ENCODE results near the gene PCDHGB3. TPM values are rescaled to one million over a fixed set of nuclear protein-coding genes. Genes with fewer than 3 reads are reported as not detected.
"Not testable (repeated sequence)": the region's sequence is repeated elsewhere in the genome, so short reads cannot be mapped to it uniquely, and the experiment has no call there.

The PCDHGB3 gene
- total and polyA plus RNA-seq, 7 donors, result 0.17 to 2.0 (median 0.92) TPM

GRCh38 chr5:141392429-141393198 lies 22.6 kb downstream of the PCDHGB3 start, which contains the start of gene PCDHGA8:
Gene PCDHGA8, plus strand, starts transcription at chr5:141392633. Its CDS starts 181 bp downstream, at chr5:141392814.
- no peaks in the 10 kb centered on the region for H3K9me3 ChIP-seq

DNA sequence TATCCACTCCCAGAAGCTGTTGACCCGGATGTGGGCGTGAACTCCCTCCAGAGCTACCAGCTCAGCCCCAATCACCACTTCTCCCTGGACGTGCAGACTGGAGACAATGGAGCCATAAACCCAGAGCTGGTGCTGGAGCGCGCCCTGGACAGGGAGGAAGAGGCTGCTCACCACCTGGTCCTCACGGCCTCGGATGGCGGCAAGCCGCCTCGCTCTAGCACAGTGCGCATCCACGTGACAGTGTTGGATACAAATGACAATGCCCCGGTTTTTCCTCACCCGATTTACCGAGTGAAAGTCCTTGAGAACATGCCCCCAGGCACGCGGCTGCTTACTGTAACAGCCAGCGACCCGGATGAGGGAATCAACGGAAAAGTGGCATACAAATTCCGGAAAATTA lies 23.2 kb downstream of the PCDHGB3 start:
- Histone ChIP-seq H3K9me3 (no peaks in the 10 kb centered on the region), H3K4me1 (no peaks in the 10 kb centered on the region), H3K27ac (no peak overlapping the region), H3K27me3 (ENCODE audit: insufficient read depth in 3 of 3, low read length in 2 of 3) (peaks cover 0 to 36% (median 15%) of the 10 kb centered on the region in 3 donors), H3K36me3 (ENCODE audit: insufficient read depth in 1 of 2, low read depth in 1 of 2) (no peaks in the 10 kb centered on the region), H3K4me3 (no peak overlapping the region)
- ATAC-seq, result no peak
- DNase-seq, result no peak
- no peak for TF ChIP-seq CTCF (IDR thresholded peaks at IDR 0.05)
- 40 to 51% (median 41%) methylated on average over 21 of the region's 21 CpGs for WGBS, 3 donors
- intact Hi-C loops (cut with DNase I), result no loop called here

More at GRCh38 chr5:141392429-141393198, 22.6 kb downstream of the PCDHGB3 start, which contains the start of gene PCDHGA8:
- intact Hi-C loops (cut with DNase I), result no loop called here
- TF ChIP-seq CTCF (IDR thresholded peaks at IDR 0.05), result peak; percentile 35
- ATAC-seq, result peak in 3 of 4 donors; percentile 28 to 48 (median 30)
- 33 to 37% (median 33%) methylated on average over 38 of the region's 38 CpGs for WGBS, 3 donors
- DNase-seq, result no peak
- Histone ChIP-seq H3K36me3 (ENCODE audit: insufficient read depth in 1 of 2, low read depth in 1 of 2) (no peaks in the 10 kb centered on the region), H3K27ac (no peak within 1 kb of the TSS), H3K4me1 (no peaks in the 10 kb centered on the region), H3K4me3 (no peak within 1 kb of the TSS), H3K27me3 (ENCODE audit: insufficient read depth in 3 of 3, low read length in 2 of 3) (peaks cover 0 to 37% (median 15%) of the 10 kb centered on the region in 3 donors)

DNA sequence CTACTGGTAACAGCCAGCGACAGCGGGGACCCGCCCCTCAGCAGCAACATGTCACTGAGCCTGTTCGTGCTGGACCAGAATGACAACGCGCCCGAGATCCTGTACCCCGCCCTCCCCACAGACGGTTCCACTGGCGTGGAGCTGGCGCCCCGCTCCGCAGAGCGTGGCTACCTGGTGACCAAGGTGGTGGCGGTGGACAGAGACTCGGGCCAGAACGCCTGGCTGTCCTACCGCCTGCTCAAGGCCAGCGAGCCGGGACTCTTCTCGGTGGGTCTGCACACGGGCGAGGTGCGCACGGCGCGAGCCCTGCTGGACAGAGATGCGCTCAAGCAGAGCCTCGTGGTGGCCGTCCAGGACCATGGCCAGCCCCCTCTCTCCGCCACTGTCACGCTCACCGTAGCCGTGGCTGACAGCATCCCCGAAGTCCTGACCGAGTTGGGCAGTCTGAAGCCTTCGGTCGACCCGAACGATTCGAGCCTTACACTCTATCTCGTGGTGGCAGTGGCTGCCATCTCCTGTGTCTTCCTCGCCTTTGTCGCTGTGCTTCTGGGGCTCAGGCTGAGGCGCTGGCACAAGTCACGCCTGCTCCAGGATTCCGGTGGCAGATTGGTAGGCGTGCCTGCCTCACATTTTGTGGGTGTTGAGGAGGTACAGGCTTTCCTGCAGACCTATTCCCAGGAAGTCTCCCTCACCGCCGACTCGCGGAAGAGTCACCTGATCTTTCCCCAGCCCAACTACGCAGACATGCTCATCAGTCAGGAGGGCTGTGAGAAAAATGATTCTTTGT lies 24.6 kb downstream of the PCDHGB3 start:
- H3K27ac ChIP-seq; H3K4me1 ChIP-seq; H3K9me3 ChIP-seq; ATAC-seq; H3K4me3 ChIP-seq; intact Hi-C loops (cut with DNase I); H3K36me3 ChIP-seq (ENCODE audit: insufficient read depth in 1 of 2, low read depth in 1 of 2); DNase-seq: not testable (repeated sequence)
- H3K27me3 ChIP-seq (ENCODE audit: insufficient read depth in 3 of 3, low read length in 2 of 3), result peaks cover 0 to 35% (median 14%) of the 10 kb centered on the region in 3 donors
- 40 to 55% (median 41%) methylated on average over 33 to 42 of the region's 53 CpGs for whole genome bisulfite sequencing, 3 donors

DNA sequence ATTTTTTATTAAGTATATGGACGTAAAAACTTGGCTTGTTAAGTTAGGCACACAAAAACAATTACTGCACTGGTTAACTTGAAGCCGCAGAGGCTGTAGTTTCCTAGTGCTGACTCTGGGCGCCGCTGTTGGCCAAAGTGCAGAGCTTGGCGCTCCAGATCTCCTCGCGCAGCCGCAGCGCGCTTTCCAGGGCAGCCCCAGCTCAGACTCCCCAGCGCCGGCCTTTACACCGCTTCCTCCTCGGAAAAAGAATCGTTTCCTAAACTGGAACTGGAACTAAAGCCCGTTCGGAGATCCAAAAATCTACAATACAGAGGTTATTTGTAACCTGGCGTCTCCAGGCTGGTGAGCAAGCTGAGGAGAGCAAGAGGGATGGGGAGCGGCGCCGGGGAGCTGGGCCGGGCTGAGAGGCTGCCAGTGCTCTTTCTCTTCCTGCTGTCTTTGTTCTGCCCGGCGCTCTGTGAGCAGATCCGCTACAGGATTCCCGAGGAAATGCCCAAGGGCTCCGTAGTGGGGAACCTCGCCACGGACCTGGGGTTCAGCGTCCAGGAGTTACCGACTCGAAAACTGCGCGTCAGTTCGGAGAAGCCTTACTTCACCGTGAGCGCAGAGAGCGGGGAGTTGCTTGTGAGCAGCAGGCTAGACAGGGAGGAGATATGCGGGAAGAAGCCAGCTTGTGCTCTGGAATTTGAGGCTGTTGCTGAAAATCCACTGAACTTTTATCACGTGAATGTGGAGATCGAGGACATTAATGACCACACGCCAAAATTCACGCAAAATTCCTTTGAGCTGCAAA lies 27.9 kb downstream of the PCDHGB3 start, which contains the start of gene PCDHGB5:
PCDHGB5 (plus strand) TSS at position 192 of the 796 bp plus-strand sequence; CDS start at position 373, 181 bp downstream.
- WGBS, 3 donors, result 7 to 9% (median 8%) methylated on average over 21 to 25 of the region's 43 CpGs
- peak within 1 kb of the TSS; percentile 51 for H3K27ac ChIP-seq

More for the DNA sequence above, 27.9 kb downstream of the PCDHGB3 start, which contains the start of gene PCDHGB5:
- H3K4me1 ChIP-seq; H3K36me3 ChIP-seq (ENCODE audit: insufficient read depth in 1 of 2, low read depth in 1 of 2); H3K9me3 ChIP-seq; intact Hi-C loops (cut with DNase I): not testable (repeated sequence)
- peak within 1 kb of the TSS; percentile 63 for H3K4me3 ChIP-seq
- DNase-seq (peak; percentile 46 to 72), ATAC-seq (peak; percentile 90 to 95 (median 93))
- peak; percentile 71 for TF ChIP-seq CTCF (IDR thresholded peaks at IDR 0.05)
- peaks cover 0 to 48% (median 12%) of the 10 kb centered on the region in 3 donors for H3K27me3 ChIP-seq (ENCODE audit: insufficient read depth in 3 of 3, low read length in 2 of 3)

All from psoas muscle (tissue), 8 donors.